Keratinocyte (primary cell): Measurements from ENCODE around the gene ZCRB1. TPM values are rescaled to one million over a fixed set of nuclear protein-coding genes. Genes with fewer than 3 reads are reported as not detected.

Source experiments
- DNase-seq: peaks from one replicate; pipeline ENCODE4 v3.0.0-alpha.2; 2011; ENCODE audit warnings: low read depth, missing footprints, low spot score
- FAIRE-seq: peaks from 2 replicates; lab custom pipeline; 2011; peaks lifted over from hg19 to GRCh38; lab: Jason Lieb, UNC
- H2AFZ ChIP-seq: 2 replicates; pipeline ENCODE4 v1.6.0; 2012; ENCODE audit warnings: low read length, control low read depth, inconsistent platforms; ENCODE audit not compliant: control insufficient read depth
- H3K27ac ChIP-seq: 2 replicates; pipeline ENCODE4 v1.5.1; 2011; ENCODE audit warnings: low read length; ENCODE audit not compliant: control insufficient read depth, insufficient read depth
- H3K27me3 ChIP-seq: 3 replicates; pipeline ENCODE4 v1.6.0; 2011; ENCODE audit warnings: low read length; ENCODE audit not compliant: control insufficient read depth, insufficient read depth; ENCODE audit errors: extremely low read depth
- H3K36me3 ChIP-seq, 2 experiments: 2 replicates in 1 of 2; 3 replicates in 1 of 2; pipeline ENCODE4 v1.5.1; 2011; ENCODE audit warnings: low read length in 2 of 2, mild to moderate bottlenecking in 1 of 2; ENCODE audit not compliant: control insufficient read depth in 2 of 2, insufficient read depth in 2 of 2; ENCODE audit errors: extremely low read depth in 1 of 2
- H3K4me1 ChIP-seq: 3 replicates; pipeline ENCODE4 v1.5.1; 2011; ENCODE audit warnings: low read length; ENCODE audit not compliant: control insufficient read depth, insufficient read depth; ENCODE audit errors: extremely low read depth
- H3K4me2 ChIP-seq: 3 replicates; pipeline ENCODE4 v1.6.0; 2011; ENCODE audit warnings: low read depth, low read length; ENCODE audit not compliant: control insufficient read depth, insufficient read depth; ENCODE audit errors: extremely low read depth
- H3K4me3 ChIP-seq, 3 experiments: fragments of 200-600 bp in 1 of 3; sonication (generic) in 1 of 3; 2 replicates in 2 of 3; 3 replicates in 1 of 3; pipeline ENCODE4 v1.5.1; 2011 to 2016; ENCODE audit warnings: low read length in 3 of 3, mild to moderate bottlenecking in 3 of 3, control low read depth in 2 of 3, inconsistent platforms in 1 of 3, low read depth in 1 of 3, mixed read lengths in 1 of 3, mixed run types in 1 of 3, moderate library complexity in 1 of 3; ENCODE audit not compliant: control insufficient read depth in 2 of 3, insufficient read depth in 2 of 3; ENCODE audit errors: extremely low read depth in 1 of 3
- H3K79me2 ChIP-seq: 2 replicates; pipeline ENCODE4 v1.6.0; 2012; ENCODE audit warnings: low read length; ENCODE audit not compliant: control insufficient read depth, insufficient read depth
- H3K9ac ChIP-seq: 3 replicates; pipeline ENCODE4 v1.6.0; 2011; ENCODE audit warnings: low read length; ENCODE audit not compliant: control insufficient read depth, insufficient read depth; ENCODE audit errors: extremely low read depth
- H3K9me1 ChIP-seq: 3 replicates; pipeline ENCODE4 v1.6.0; 2011; ENCODE audit warnings: low read length; ENCODE audit not compliant: control insufficient read depth, insufficient read depth; ENCODE audit errors: extremely low read depth
- H3K9me3 ChIP-seq: 2 replicates; pipeline ENCODE4 v1.5.1; 2012; ENCODE audit warnings: low read depth, low read length; ENCODE audit not compliant: control insufficient read depth
- H4K20me1 ChIP-seq: 3 replicates; pipeline ENCODE4 v1.6.0; 2011; ENCODE audit warnings: low read length; ENCODE audit not compliant: control insufficient read depth, insufficient read depth; ENCODE audit errors: extremely low read depth
- EZH2 ChIP-seq: IDR thresholded peaks from one replicate; pipeline ENCODE4 v1.6.1; 2012; ENCODE audit warnings: inconsistent platforms, mild to moderate bottlenecking, low read length, moderate library complexity
- dilution Hi-C: fragments of 300-500 bp; cut with MboI; formaldehyde crosslinking; loops from one replicate; pipeline ENCODE4 v1.7.0; 2020; ENCODE audit warnings: low sequenced_read_pairs; ENCODE audit not compliant: extremely low pct_ligation_motif_present
- polyA plus RNA-seq, 5 experiments: library from polyadenylated mRNA; depleted of rRNA in 3 of 5; stranded (reverse) in 3 of 5; stranded (forward) in 1 of 5; unstranded in 1 of 5; fragments of >200 nt; gene quantifications; 1 replicate in 1 of 5; 2 replicates in 3 of 5; 3 replicates in 1 of 5; pipeline versions ENCODE4 v1.2.1 to v1.2.3, GENCODE V29; 2011 to 2012; ENCODE audit warnings: missing spikeins in 2 of 5, low read depth in 1 of 5, low replicate concordance in 1 of 5
- TF ChIP-seq, protein P1 (sequence below), 3 experiments: IDR thresholded peaks in 1 of 3; conservative IDR thresholded peaks in 1 of 3; optimal IDR thresholded peaks in 1 of 3; 2 replicates in 2 of 3; 3 replicates in 1 of 3; pipeline versions ENCODE3 to v1.5.1; 2011; ENCODE audit warnings: low read length in 3 of 3, mild to moderate bottlenecking in 3 of 3, moderate library complexity in 2 of 3, control low read depth in 1 of 3, inconsistent platforms in 1 of 3; ENCODE audit not compliant: insufficient read depth in 2 of 3; ENCODE audit errors: extremely low read depth in 1 of 3

ZCRB1 gene
- polyA plus RNA-seq, 1 donor (not counting 4 experiments of a cell fraction or from before 2014, with no cell fraction given): 41.6 TPM

DNA sequence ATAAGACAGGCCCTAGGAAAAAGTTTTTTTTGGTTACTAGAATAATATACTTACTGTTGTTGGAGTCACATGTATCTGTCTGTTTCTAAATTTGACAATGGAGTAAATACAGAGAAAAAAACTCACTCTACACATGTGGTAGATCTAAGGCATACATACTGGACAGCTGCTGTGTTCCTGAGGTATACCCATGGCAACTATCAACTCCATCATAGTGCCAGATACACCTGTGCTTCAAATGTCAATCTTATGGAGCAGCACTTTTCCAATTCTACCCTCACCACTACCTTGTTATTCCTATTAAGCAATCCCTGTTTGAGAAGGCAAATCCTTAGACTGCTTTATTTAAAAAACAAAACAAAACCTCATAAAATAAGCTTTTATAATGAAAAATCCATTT, 3.3 kb downstream of the ZCRB1 start:
- no peaks in the 10 kb centered on the region for H3K27me3 ChIP-seq
- H2AFZ ChIP-seq: no peak overlapping the region
- H3K36me3 ChIP-seq: peaks cover 0 to 5% of the 10 kb centered on the region in 2 experiments
- no peak overlapping the region for H3K4me2 ChIP-seq
- no peaks in the 10 kb centered on the region for H4K20me1 ChIP-seq
- no peak overlapping the region for H3K9ac ChIP-seq
- no peak overlapping the region for H3K4me3 ChIP-seq
- no peak overlapping the region for H3K27ac ChIP-seq
- H3K9me3 ChIP-seq: no peaks in the 10 kb centered on the region
- peaks cover 25% of the 10 kb centered on the region for H3K79me2 ChIP-seq
- FAIRE-seq: no peak
- TF ChIP-seq, protein P1, sequence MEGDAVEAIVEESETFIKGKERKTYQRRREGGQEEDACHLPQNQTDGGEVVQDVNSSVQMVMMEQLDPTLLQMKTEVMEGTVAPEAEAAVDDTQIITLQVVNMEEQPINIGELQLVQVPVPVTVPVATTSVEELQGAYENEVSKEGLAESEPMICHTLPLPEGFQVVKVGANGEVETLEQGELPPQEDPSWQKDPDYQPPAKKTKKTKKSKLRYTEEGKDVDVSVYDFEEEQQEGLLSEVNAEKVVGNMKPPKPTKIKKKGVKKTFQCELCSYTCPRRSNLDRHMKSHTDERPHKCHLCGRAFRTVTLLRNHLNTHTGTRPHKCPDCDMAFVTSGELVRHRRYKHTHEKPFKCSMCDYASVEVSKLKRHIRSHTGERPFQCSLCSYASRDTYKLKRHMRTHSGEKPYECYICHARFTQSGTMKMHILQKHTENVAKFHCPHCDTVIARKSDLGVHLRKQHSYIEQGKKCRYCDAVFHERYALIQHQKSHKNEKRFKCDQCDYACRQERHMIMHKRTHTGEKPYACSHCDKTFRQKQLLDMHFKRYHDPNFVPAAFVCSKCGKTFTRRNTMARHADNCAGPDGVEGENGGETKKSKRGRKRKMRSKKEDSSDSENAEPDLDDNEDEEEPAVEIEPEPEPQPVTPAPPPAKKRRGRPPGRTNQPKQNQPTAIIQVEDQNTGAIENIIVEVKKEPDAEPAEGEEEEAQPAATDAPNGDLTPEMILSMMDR (optimal IDR thresholded peaks at IDR 0.05 in 1 of 3, IDR thresholded peaks at IDR 0.05 in 1 of 3, conservative IDR thresholded peaks at IDR 0.05 in 1 of 3; ENCODE audit: extremely low read depth in 1 of 3, insufficient read depth in 2 of 3, low read length in 3 of 3): no peak
- TF ChIP-seq EZH2: no peak
- DNase-seq: no peak
- dilution Hi-C loops: no loop called here
- no peaks in the 10 kb centered on the region for H3K9me1 ChIP-seq
- H3K4me1 ChIP-seq: peaks cover 18% of the 10 kb centered on the region

DNA sequence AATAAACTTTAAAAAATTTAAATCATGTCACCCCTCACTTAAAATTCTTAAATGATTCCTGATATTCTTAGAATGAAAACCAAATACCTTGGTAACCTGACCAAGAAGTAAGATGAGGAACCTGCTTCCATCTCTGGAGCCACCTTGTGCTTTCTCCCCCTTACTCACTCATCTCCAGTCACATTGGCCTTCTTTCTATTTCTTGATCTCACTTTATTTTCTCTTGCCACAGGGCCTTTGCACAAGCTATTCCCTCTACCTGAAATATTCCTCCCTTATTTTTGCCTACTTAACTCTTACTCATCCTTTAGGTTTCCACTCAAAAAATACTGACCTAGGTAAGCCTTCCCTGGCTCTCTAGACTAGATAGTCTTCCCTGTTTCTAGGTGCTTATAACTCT, 5.1 kb downstream of the ZCRB1 start:
- TF ChIP-seq, protein P1 (optimal IDR thresholded peaks at IDR 0.05 in 1 of 3, IDR thresholded peaks at IDR 0.05 in 1 of 3, conservative IDR thresholded peaks at IDR 0.05 in 1 of 3; ENCODE audit: extremely low read depth in 1 of 3, insufficient read depth in 2 of 3, low read length in 3 of 3): no peak
- no peak for TF ChIP-seq EZH2
- Histone ChIP-seq H3K4me2 (no peak overlapping the region), H3K9ac (no peak overlapping the region), H4K20me1 (no peaks in the 10 kb centered on the region), H3K36me3 (peaks cover 3% of the 10 kb centered on the region in 2 experiments), H3K79me2 (peaks cover 9% of the 10 kb centered on the region), H3K9me3 (no peaks in the 10 kb centered on the region), H3K9me1 (no peaks in the 10 kb centered on the region), H3K4me3 (no peak overlapping the region), H2AFZ (no peak overlapping the region), H3K27ac (no peak overlapping the region), H3K4me1 (peaks cover 8% of the 10 kb centered on the region), H3K27me3 (no peaks in the 10 kb centered on the region)
- FAIRE-seq (no peak), DNase-seq (no peak)
- dilution Hi-C loops: no loop called here
